GM18907 (cell line): Measurements from ENCODE around the gene SEMA7A.
"Not testable (repeated sequence)": the region's sequence is repeated elsewhere in the genome, so short reads cannot be mapped to it uniquely, and the experiment has no call there.

Experiments
- ATAC-seq: cut with Tn5 transposase; IDR thresholded peaks from one replicate; pipeline ENCODE4 v1.9.1; 2021; ENCODE audit warnings: mild to moderate bottlenecking, moderate library complexity; ENCODE audit not compliant: unreplicated experiment

Gene SEMA7A

GRCh38 chr15:74376825-74377581 lies 56.8 kb downstream of the SEMA7A start:
- ATAC-seq: no peak

GRCh38 chr15:74376226-74376625 lies 57.5 kb downstream of the SEMA7A start:
- no peak for ATAC-seq

GRCh38 chr15:74375303-74375693 lies 58.5 kb downstream of the SEMA7A start:
- no peak for ATAC-seq

- peak; percentile 16 for ATAC-seq
Measured at GRCh38 chr15:74374648-74375302, 59.0 kb downstream of the SEMA7A start.

GRCh38 chr15:74373731-74374647 lies 59.8 kb downstream of the SEMA7A start:
- ATAC-seq: peak; percentile 59

- peak; percentile 1 for ATAC-seq
Measured at GRCh38 chr15:74373056-74373650, 60.6 kb downstream of the SEMA7A start.

- no peak for ATAC-seq
Measured at GRCh38 chr15:74370471-74370870, 63.3 kb downstream of the SEMA7A start.

GRCh38 chr15:74369756-74370155 lies 64.0 kb downstream of the SEMA7A start:
- ATAC-seq: no peak

GRCh38 chr15:74369084-74369745 lies 64.5 kb downstream of the SEMA7A start:
- ATAC-seq: no peak

GRCh38 chr15:74368121-74368520 lies 65.6 kb downstream of the SEMA7A start:
- no peak for ATAC-seq

GRCh38 chr15:74367296-74367854 lies 66.4 kb downstream of the SEMA7A start, which contains the start of gene CYP11A1:
Gene CYP11A1, minus strand, starts transcription at chr15:74367646. Its CDS starts 61 bp downstream, at chr15:74367585.
- no peak for ATAC-seq

GRCh38 chr15:74365598-74366445 lies 67.9 kb downstream of the SEMA7A start:
- no peak for ATAC-seq

- no peak for ATAC-seq
Measured at GRCh38 chr15:74364936-74365597, 68.7 kb downstream of the SEMA7A start.

- ATAC-seq: no peak
Measured at GRCh38 chr15:74362482-74362881, 71.3 kb downstream of the SEMA7A start.

GRCh38 chr15:74360855-74361254 lies 72.9 kb downstream of the SEMA7A start:
- ATAC-seq: not testable (repeated sequence)

GRCh38 chr15:74359376-74359775 lies 74.4 kb downstream of the SEMA7A start:
- not testable (repeated sequence) for ATAC-seq
